GM19324 (cell line): Measurements from ENCODE around the gene FER.
"Not testable (repeated sequence)": the region's sequence is repeated elsewhere in the genome, so short reads cannot be mapped to it uniquely, and the experiment has no call there.

ENCODE experiments used
- ATAC-seq: cut with Tn5 transposase; IDR thresholded peaks from one replicate; pipeline ENCODE4 v1.9.1; 2021; ENCODE audit warnings: mild to moderate bottlenecking, moderate library complexity; ENCODE audit not compliant: unreplicated experiment, low FRiP score

FER gene

GRCh38 chr5:108867656-108868055, 120.0 kb downstream of the FER start:
- no peak for ATAC-seq

DNA sequence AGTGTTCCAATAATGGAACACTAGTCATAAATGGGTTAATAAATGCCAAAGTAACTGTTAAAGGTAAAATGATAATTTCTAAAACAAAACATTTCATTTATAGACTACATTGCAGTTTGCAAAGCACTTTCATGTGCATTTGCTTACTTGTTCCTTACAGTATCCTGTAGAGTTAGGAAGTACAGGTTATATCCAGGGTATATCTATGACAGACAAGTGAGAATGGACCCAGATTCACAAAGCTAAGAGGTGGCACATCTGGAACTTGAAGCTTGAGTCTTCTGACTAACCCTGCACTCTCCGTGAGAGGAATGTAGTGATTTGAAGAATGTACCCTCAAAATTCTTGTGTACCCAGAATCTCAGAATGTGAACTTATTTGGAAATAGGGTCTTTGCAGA, 121.4 kb downstream of the FER start:
- no peak for ATAC-seq

- ATAC-seq, result no peak
Measured at GRCh38 chr5:108876451-108876850, 128.8 kb downstream of the FER start.

- no peak for ATAC-seq
Measured at GRCh38 chr5:108878756-108879155, 131.1 kb downstream of the FER start.

- no peak for ATAC-seq
Measured at GRCh38 chr5:108881133-108881532, 133.4 kb downstream of the FER start.

DNA sequence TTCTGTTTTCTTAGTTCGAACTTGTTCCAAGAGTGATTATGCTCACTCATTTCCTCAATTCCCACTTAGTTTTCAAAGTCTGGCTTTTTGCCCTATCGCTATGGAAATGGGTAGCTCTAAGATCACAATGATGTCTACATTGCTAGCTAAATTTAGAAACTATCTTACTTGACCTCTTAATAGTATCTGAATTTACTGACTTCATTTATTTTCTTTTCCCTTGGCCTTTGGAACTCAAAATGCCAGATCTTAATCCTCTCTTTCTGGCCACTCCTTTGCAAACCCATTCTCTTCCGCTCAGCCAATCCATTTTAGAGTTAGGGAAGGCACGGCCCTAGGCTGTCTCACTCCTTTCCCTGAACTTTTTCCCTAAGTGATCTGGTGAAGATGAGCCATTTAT, 137.0 kb downstream of the FER start:
- ATAC-seq, result no peak

- no peak for ATAC-seq
Measured at GRCh38 chr5:108898257-108898656, 150.6 kb downstream of the FER start.

DNA sequence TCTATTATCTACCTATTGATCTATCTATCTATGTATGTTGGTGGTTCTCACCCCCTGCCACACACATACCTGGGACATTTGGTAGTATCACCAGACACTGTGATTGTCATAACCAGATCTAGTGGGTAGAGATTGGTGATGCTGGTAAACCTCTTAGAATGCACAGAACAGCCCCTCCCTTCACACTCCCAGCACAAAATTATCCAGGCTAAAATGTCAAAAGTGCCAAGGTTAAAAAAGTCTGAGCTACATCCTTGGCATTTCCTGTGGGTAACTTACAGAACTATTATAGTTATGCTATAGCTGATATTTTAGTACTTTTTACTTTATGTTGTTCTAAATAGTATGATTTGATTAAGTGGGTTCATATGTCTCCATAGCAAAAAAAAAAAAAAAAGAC, 151.0 kb downstream of the FER start:
- no peak for ATAC-seq

- ATAC-seq, result not testable (repeated sequence)
Measured at GRCh38 chr5:108899244-108899643, 151.5 kb downstream of the FER start.

- ATAC-seq, result no peak
Measured at GRCh38 chr5:108900668-108901067, 153.0 kb downstream of the FER start.

- no peak for ATAC-seq
Measured at GRCh38 chr5:108905805-108906204, 158.1 kb downstream of the FER start.

- no peak for ATAC-seq
Measured at GRCh38 chr5:108910627-108911026, 162.9 kb downstream of the FER start.

DNA sequence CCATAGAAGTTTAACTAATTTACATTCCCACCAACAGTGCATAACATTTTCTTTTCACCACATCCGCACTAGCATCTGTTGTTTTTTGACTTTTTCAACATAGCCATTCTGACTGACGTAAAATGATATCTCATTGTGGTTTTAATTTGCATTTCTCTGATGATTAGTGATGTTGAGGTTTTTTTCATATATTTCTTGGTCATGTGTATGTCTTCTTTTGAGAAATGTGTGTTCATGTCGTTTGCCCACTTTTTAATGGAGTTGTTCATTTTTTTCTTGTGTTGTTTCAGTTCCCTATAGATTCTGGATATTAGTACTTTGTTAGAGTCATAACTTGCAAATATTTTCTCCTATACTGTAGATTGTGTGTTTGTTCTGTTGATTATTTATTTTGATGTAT, 163.4 kb downstream of the FER start:
- ATAC-seq, result no peak

- no peak for ATAC-seq
Measured at GRCh38 chr5:108917596-108917995, 169.9 kb downstream of the FER start.

DNA sequence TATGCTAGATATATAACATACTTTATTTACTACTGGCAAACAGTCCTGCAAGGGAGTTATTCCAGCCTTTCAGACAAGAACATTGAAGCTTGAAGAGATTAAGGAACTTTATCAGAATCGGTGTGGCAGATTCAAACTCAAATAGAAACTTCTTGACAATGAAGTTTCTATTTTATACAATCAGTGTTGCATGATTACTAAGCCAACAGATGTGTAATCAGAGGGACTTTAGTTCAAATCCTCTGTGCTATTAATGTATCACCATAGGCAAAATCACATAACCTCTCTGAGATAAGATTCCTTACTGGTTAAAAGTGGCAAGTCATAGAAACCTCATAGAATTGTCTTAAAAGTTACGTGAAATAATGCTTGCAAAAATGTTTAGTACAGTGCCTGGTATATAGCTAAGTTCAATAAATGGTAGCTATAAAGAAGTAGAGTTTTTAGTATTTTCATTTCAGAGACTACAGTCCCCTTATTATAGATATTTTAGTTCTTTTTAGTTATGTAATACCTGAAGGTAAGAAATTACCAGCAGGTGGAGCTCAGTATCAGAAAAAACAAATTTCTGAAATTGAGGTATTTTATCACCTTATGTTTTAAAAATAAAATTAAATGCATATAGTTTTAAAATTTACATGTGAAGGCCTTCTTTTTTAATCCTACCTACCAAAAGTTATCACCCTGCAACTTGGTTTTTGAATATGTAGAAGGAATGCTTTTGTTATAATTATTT, 172.1 kb downstream of the FER start:
- ATAC-seq, result no peak

DNA sequence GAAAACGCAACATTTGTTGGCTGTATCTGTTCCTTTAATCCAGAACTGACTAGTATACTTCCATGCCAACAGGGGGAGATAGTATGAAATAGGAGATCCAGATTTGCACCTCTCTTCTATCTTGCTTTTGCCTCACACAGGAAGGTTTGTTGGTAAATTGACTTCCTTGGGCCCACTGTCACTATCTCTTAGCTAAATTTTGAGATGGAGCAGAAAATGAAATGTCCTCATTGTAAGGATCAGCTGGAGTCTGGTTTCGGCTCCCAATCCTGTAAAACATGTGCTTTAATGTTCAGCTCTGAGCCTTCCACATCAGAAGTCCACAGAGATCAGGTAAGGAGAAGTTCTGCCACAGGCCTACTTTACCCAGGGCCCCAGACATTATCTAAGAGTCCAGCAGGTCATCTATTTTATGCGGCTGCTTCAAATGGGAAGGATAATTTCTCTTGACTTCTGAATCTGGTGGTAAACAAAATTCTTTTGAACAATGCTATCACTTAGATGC, 176.8 kb downstream of the FER start:
- ATAC-seq, result no peak

DNA sequence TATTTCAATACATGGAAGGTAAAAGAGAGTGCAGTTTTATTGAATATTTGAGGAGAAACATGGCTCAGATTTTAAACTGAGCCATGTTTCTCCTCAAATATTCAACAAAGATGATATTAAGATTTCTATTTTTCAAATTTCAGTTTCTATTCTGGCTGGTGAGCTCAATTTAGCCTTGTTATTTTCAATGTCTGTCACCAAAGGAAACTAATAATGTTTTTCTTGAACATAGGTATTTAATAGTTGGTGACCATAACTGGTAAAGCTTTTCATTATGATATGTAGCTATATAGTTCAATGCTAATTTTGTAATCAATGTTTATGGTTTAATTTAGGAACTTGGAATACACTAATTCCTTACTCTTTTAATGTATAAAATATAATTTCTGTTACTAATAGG, 177.4 kb downstream of the FER start:
- no peak for ATAC-seq

GRCh38 chr5:108930107-108930506, 182.4 kb downstream of the FER start:
- no peak for ATAC-seq

DNA sequence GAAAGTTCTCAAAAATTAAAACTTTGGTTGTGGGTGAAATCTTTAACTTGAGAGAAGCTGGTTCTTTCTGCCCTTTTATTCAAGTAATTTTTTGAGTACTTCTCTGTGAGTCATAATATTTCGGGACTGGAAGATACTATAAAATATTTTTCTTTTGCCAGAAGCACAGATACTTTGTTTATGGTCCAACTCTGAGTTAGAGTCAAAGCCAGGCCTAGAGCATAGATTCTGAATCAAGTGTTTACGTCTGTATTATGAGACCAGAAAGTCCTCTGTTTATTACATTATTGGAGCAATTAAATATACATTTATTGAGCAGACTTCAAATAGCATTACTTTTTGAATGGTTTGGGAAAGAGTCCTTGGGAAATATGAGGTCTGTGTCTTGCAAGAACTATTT, 187.9 kb downstream of the FER start:
- no peak for ATAC-seq

- no peak for ATAC-seq
Measured at GRCh38 chr5:108937221-108937620, 189.5 kb downstream of the FER start.

DNA sequence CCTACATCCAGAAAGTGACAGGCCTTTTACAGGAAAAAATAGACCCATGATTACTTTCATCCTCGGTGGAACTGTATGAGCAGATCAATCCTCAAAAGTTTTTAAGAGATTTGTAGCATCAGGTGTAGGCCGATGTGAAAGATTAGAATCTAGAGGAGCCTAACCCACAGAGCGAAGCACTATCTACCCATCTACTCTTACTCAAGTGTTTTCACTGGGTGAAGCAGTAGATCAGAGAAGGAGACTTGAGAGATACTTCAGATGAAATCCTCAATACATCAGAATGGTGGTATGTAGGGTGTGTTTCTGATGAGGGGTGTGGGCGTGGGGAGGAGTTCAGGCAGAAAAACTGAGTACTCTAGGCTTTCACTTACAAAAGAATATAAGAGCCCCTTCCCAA, 192.8 kb downstream of the FER start:
- ATAC-seq, result no peak

- ATAC-seq, result no peak
Measured at GRCh38 chr5:108941746-108942145, 194.0 kb downstream of the FER start.

DNA sequence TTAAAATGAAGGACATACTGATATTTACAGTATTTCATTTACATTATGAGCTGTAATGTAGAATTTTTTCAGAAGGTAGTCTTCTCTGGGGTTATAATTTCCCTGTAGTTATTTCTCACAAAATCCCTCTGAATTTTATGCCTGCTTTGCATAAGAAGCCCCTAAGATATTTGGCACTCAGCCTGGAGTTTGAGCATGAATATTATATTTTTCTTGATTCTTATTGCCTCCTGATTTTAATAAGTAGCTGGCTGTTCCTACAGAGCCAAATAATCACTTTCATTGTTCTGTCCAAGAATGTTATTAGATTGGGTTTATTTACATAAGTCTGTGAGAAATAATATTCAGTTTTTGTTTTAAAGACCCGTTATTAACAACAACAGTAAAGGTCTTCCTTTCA, 195.0 kb downstream of the FER start:
- no peak for ATAC-seq
